SK-N-MC (cell line): ENCODE results near the gene TPRN.

Experiments
- EZH2 ChIP-seq: fragments of 200-600 bp; sonication (generic); IDR thresholded peaks from one replicate; pipeline ENCODE4 v1.6.1; 2017; ENCODE audit warnings: antibody characterized with exemption
- FOXP2 ChIP-seq: optimal IDR thresholded peaks from 2 replicates; pipeline ENCODE3; 2011; ENCODE audit warnings: mild to moderate bottlenecking, moderate library complexity; ENCODE audit not compliant: insufficient read depth; ENCODE audit errors: extremely low read length, control extremely low read depth
- POLR2AphosphoS5 ChIP-seq: IDR thresholded peaks from 2 replicates; pipeline ENCODE4 v1.6.1; 2012; ENCODE audit warnings: mild to moderate bottlenecking, low read depth, low read length, borderline replicate concordance

- TF ChIP-seq EZH2 (no peak), POLR2AphosphoS5 (no peak), FOXP2 (no peak)
Measured at GRCh38 chr9:137193771-137194170, 6.8 kb downstream of the TPRN start.
